A549 (cell line): Measurements from ENCODE around the gene PRDX2. TPM values are rescaled to one million over a fixed set of nuclear protein-coding genes. Genes with fewer than 3 reads are reported as not detected.
A peak's percentile ranks its signal among the peaks of the same experiment; 100 is the strongest.

Source experiments
- ATAC-seq, 2 experiments: fragments of 200-7000 bp in 1 of 2; fragments of >200 bp in 1 of 2; cut with Nextera tagmentation in 1 of 2; cut with Tn5 transposase in 1 of 2; 3 replicates each; pipeline versions ENCODE4 v1.8.0 to v1.9.1; 2018 to 2020; ENCODE audit warnings: mild to moderate bottlenecking in 1 of 2, moderate library complexity in 1 of 2
- CTCF ChIA-PET: fragments of 300-600 bp; sonication (Branson Sonifier 250); formaldehyde crosslinking; extraction: SDS; loops from one replicate; lab custom pipeline; 2021; ENCODE audit warnings: antibody characterized with exemption, inconsistent platforms; lab: Yijun Ruan, JAX
- POLR2A ChIA-PET: fragments of 350-600 bp; formaldehyde crosslinking; extraction: SDS; loops from one replicate; lab custom pipeline; 2021; ENCODE audit warnings: antibody characterized with exemption, inconsistent platforms; lab: Yijun Ruan, JAX
- DNase-seq, 2 experiments: peaks; one replicate each; pipeline versions ENCODE4 v3.0.0 to v3.0.0-alpha.2; 2011 to 2016; ENCODE audit warnings: low read depth in 1 of 2, low spot score in 1 of 2
- FAIRE-seq: peaks from 2 replicates; lab custom pipeline; 2011; peaks lifted over from hg19 to GRCh38; lab: Jason Lieb, UNC
- H3K27ac ChIP-seq, 2 experiments: fragments of >200 bp; sonication (Bioruptor Twin); formaldehyde crosslinking; 3 replicates each; pipeline ENCODE4 v1.5.1; 2016 to 2017
- H3K4me1 ChIP-seq: fragments of >200 bp; sonication (Bioruptor Twin); formaldehyde crosslinking; 3 replicates; pipeline ENCODE4 v1.6.1; 2016
- H3K4me2 ChIP-seq: fragments of >200 bp; sonication (Bioruptor Twin); formaldehyde crosslinking; 3 replicates; pipeline ENCODE4 v1.6.1; 2016
- H3K4me3 ChIP-seq: fragments of >200 bp; sonication (Bioruptor Twin); formaldehyde crosslinking; 3 replicates; pipeline ENCODE4 v1.5.1; 2016
- H3K9me3 ChIP-seq: fragments of >200 bp; sonication (Bioruptor Twin); formaldehyde crosslinking; 3 replicates; pipeline ENCODE4 v1.6.1; 2016
- BHLHE40 ChIP-seq: IDR thresholded peaks from 2 replicates; pipeline ENCODE4 v1.6.1; 2012; ENCODE audit warnings: low read depth, low read length, inconsistent platforms
- CEBPB ChIP-seq, 2 experiments: fragments of >200 bp in 1 of 2; sonication (Bioruptor Twin) in 1 of 2; formaldehyde crosslinking in 1 of 2; IDR thresholded peaks; 2 replicates each; pipeline ENCODE4 v1.6.1; 2012 to 2016
- CHD4 ChIP-seq: fragments of 200-600 bp; sonication (generic); IDR thresholded peaks from 2 replicates; pipeline ENCODE4 v1.6.1; 2016; ENCODE audit warnings: antibody characterized with exemption, mild to moderate bottlenecking, borderline replicate concordance
- EHMT2 ChIP-seq: fragments of 200-600 bp; sonication (generic); IDR thresholded peaks from 2 replicates; pipeline ENCODE4 v1.6.1; 2016; ENCODE audit warnings: antibody characterized with exemption, low read depth, mild to moderate bottlenecking, moderate library complexity
- EP300 ChIP-seq, 2 experiments: fragments of >200 bp; sonication (Bioruptor Twin); formaldehyde crosslinking; IDR thresholded peaks; 2 replicates in 1 of 2; 3 replicates in 1 of 2; pipeline ENCODE4 v1.6.1; 2016 to 2017
- ESRRA ChIP-seq: fragments of 150-350 bp; IDR thresholded peaks from 2 replicates; pipeline ENCODE4 v1.6.1; 2014; ENCODE audit warnings: mild to moderate bottlenecking, low read length, borderline replicate concordance
- FOSL2 ChIP-seq, 2 experiments: fragments of 450-650 bp in 1 of 2; fragments of >200 bp in 1 of 2; sonication (Bioruptor Twin) in 1 of 2; formaldehyde crosslinking; IDR thresholded peaks; 2 replicates each; pipeline versions ENCODE4 v1.5.0 to v1.6.1; 2016 to 2020; ENCODE audit warnings: mild to moderate bottlenecking in 1 of 2, moderate library complexity in 1 of 2
- FOXS1 ChIP-seq: fragments of 250-450 bp; sonication (Bioruptor Pico); IDR thresholded peaks from 2 replicates; pipeline ENCODE4 v1.5.0; 2020; ENCODE audit warnings: mild to moderate bottlenecking, moderate library complexity
- HEYL ChIP-seq: fragments of 250-450 bp; sonication (Bioruptor Pico); IDR thresholded peaks from 2 replicates; pipeline ENCODE4 v1.8.0; 2021; ENCODE audit warnings: mild to moderate bottlenecking, moderate library complexity
- HOXA7 ChIP-seq: fragments of 250-450 bp; sonication (Bioruptor Pico); IDR thresholded peaks from 2 replicates; pipeline ENCODE4 v1.5.0; 2020; ENCODE audit warnings: mild to moderate bottlenecking, moderate library complexity
- HOXB13 ChIP-seq: fragments of 250-450 bp; sonication (Bioruptor Pico); IDR thresholded peaks from 2 replicates; pipeline ENCODE4 v1.5.0; 2020; ENCODE audit warnings: low read depth, mild to moderate bottlenecking, moderate library complexity
- NFE2L2 ChIP-seq: fragments of 150-350 bp; conservative IDR thresholded peaks from 2 replicates; pipeline ENCODE4 v1.6.1; 2014; ENCODE audit warnings: low read length
- POLR2A ChIP-seq: IDR thresholded peaks from 2 replicates; pipeline ENCODE4 v1.6.1; 2012; ENCODE audit warnings: mild to moderate bottlenecking, low read length
- POLR2AphosphoS2 ChIP-seq: conservative IDR thresholded peaks from 2 replicates; pipeline ENCODE4 v1.6.1; 2012; ENCODE audit warnings: low read length, improper control_type of control experiment, inconsistent platforms
- RAD21 ChIP-seq, 2 experiments: fragments of >200 bp in 1 of 2; sonication (Bioruptor Twin) in 1 of 2; formaldehyde crosslinking in 1 of 2; IDR thresholded peaks in 1 of 2; conservative IDR thresholded peaks in 1 of 2; 2 replicates in 1 of 2; 3 replicates in 1 of 2; pipeline ENCODE4 v1.6.1; 2012 to 2018; ENCODE audit warnings: inconsistent platforms in 1 of 2
- RNF2 ChIP-seq: fragments of 200-600 bp; sonication (generic); IDR thresholded peaks from 2 replicates; pipeline ENCODE4 v1.6.1; 2016; ENCODE audit warnings: low read depth, mild to moderate bottlenecking, antibody characterized with exemption, moderate library complexity, borderline replicate concordance
- whole genome bisulfite sequencing: methylation state at CpG from one replicate; pipeline ENCODE4 v1.1.6; 2017; ENCODE audit errors: missing lambda C conversion rate; 5-methylcytosine and 5-hydroxymethylcytosine counted together
- polyA plus RNA-seq, 4 experiments: library from polyadenylated mRNA; depleted of rRNA in 3 of 4; stranded (reverse); fragments of >200 nt; fragmentation: RNase III in 1 of 4; extraction: RNeasy Plus Mini Kit Qiagen cat#74134 plus additional on column Dnase treatment in 1 of 4; gene quantifications; 2 replicates in 3 of 4; 3 replicates in 1 of 4; pipeline ENCODE4 v1.2.3, GENCODE V29; 2011 to 2017
- TF ChIP-seq, protein P1 (sequence below): IDR thresholded peaks from 2 replicates; pipeline ENCODE4 v1.6.1; 2012
- TF ChIP-seq, protein P2 (sequence below): fragments of 450-650 bp; IDR thresholded peaks from 2 replicates; pipeline ENCODE4 v1.6.1; 2014; ENCODE audit warnings: antibody characterized with exemption
- TF ChIP-seq, protein P3 (sequence below): fragments of >200 bp; sonication (Bioruptor Twin); formaldehyde crosslinking; IDR thresholded peaks from 2 replicates; pipeline ENCODE4 v1.6.1; 2016

The PRDX2 gene
- polyA plus RNA-seq, 2 of the 4 experiments (the other 2 are of a cell fraction): 0.57 to 0.84 TPM

DNA sequence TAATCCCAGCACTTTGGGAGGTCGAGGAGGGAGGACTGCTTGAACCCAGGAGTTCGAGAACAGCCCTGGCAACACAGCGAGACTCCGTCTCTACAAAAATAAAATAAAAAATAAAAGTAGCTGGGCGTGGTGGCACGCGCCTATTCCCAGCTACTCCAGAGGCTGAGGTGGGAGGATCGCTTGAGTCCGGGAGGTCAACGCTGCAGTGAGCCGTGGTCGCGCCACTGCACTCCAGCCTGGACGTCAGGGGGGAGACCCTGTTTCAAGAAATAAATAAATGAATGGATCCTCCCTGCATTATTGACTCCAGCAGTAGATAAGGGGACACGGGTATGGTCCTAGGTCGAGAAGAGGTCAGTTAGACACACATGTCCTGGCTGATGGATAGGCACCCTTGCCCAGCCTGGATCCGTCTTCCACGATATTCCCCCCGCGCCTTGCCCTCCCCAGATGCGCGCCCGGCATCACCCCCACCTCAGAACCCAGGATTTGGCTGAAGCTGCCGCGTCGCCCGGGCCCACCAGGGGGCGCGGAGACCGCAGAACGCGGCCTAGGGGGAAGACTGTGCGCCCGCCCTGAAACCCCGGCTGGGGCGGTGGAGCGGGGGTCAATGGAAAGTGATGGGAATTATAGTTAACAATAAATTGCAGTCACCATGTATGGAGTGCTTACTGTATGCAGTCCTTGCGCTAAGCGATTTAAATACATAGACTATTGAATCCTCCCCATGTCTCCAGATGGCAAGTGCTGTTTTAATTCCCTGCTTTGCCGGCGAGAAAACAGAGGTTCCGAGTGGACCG is 24.2 kb downstream of the PRDX2 start (continued):
- no peak for TF ChIP-seq NFE2L2
- TF ChIP-seq FOSL2 (IDR thresholded peaks at IDR 0.05): no peak
- TF ChIP-seq FOSL2 (CRISPR knock-in tag; IDR thresholded peaks at IDR 0.05): 0 out of 2 replicates have a peak, but pooled peaks have one; percentile 6
- no peak for TF ChIP-seq HOXA7 (CRISPR knock-in tag)
- no peak for TF ChIP-seq CEBPB (IDR thresholded peaks at IDR 0.05)
- no peak for TF ChIP-seq EHMT2
- TF ChIP-seq BHLHE40: no peak
- no peak for TF ChIP-seq FOXS1 (CRISPR knock-in tag)
- TF ChIP-seq, protein P1, sequence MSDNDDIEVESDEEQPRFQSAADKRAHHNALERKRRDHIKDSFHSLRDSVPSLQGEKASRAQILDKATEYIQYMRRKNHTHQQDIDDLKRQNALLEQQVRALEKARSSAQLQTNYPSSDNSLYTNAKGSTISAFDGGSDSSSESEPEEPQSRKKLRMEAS: peak; percentile 58
- TF ChIP-seq ESRRA: no peak
- no peak for TF ChIP-seq CHD4
- TF ChIP-seq EP300 (IDR thresholded peaks at IDR 0.05): no peak
- TF ChIP-seq HOXB13 (CRISPR knock-in tag): no peak

DNA sequence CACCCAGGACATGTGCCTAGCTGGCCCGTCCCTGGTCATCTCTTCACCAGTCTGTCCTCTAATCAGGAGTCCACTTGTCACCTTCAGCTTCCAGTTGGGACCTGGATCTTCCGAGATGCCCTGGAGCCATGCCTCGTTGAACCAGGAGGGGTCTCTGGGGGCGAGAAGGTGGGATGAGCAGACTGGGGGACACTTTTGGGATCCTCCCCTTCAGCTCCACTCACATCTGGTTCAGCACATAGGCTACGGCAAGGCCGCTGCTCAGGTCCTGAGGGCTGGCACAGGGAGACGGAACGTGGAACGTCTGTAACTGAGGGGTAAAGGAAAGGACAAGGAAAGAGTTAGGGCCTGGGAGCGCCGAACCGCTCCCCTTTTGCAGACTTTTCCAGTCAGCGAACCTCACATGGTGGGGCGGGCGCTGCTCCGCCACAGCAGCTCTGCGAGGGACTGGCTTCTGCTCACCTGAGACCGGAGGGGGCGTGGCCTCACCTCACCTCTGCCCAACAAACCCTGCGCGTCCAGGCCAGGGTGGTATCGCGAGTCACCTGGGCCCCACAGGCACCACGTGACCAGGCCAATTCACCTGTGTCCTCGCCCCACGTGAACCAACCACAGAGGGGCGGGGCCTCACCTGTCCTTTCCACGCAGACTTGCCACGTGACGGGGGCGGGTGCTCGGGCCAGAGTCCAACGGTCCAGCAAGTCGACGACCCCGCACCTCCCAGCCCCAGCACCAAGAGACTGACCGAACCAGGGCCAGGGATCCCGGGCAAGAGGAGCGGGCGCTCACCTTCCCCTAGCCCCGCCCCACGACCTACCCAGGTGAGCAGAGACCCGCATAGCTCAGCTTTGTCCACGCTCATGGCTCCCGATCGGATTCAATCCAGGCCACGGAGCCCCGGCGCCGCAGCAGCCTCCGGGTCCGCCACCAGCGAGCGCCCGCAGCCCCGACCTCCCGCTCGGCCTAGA is 26.7 kb downstream of the PRDX2 start, which contains the start of gene HOOK2:
TSS of gene HOOK2 (minus strand) at position 965 of the 968 bp plus-strand sequence. CDS start at position 862, 103 bp downstream.
- DNase-seq (no peak), FAIRE-seq (no peak), ATAC-seq (no peak)
- POLR2A ChIA-PET: interaction anchor here (2.3 kb wide), 1 partner anchor 17 kb away, joined by 7 read pairs; the partner anchor contains the start of gene JUNB
- H3K4me2 ChIP-seq: peak within 1 kb of the TSS; percentile 95
- peak within 1 kb of the TSS; percentile 76 to 99 for H3K27ac ChIP-seq
- 56% methylated on average over 22 of the region's 58 CpGs for WGBS
- H3K4me1 ChIP-seq: peaks cover 27% of the 10 kb centered on the region
- TF ChIP-seq, protein P2, sequence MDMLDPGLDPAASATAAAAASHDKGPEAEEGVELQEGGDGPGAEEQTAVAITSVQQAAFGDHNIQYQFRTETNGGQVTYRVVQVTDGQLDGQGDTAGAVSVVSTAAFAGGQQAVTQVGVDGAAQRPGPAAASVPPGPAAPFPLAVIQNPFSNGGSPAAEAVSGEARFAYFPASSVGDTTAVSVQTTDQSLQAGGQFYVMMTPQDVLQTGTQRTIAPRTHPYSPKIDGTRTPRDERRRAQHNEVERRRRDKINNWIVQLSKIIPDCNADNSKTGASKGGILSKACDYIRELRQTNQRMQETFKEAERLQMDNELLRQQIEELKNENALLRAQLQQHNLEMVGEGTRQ: peak; percentile 80
- TF ChIP-seq, protein P3, sequence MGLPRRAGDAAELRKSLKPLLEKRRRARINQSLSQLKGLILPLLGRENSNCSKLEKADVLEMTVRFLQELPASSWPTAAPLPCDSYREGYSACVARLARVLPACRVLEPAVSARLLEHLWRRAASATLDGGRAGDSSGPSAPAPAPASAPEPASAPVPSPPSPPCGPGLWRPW: no peak
- H3K4me3 ChIP-seq: peak within 1 kb of the TSS; percentile 71
- H3K9me3 ChIP-seq: no peaks in the 10 kb centered on the region
- CTCF ChIA-PET: interaction anchor here (1.6 to 29.7 kb wide), 4 partner anchors 13 to 72 kb away, joined by 3 to 901 read pairs (median 370); partner anchors contain the start of genes BEST2, GET3, JUNB and PRDX2

DNA sequence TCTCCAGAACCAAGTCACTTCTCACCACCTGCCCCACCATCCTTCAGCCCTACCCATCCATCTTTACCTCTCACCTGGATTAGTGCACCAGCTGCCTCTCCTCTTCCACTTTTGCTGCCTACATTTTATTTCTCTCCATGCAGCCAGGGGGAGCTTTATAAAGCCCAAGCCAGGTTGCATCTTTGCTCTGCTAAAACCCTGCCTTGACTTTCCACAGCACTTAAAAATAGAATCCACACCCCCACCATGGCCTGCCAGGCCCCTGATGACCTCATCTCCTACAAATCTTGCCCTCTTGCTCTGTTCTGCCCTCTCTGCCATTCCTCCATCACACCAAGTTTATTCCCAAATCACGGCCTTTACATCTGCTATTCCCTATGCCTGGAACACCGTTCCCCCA is 28.0 kb downstream of the PRDX2 start:
- Histone ChIP-seq H3K4me1 (peaks cover 16% of the 10 kb centered on the region; the same call in 2 of the 3 replicates), H3K27ac (no peak overlapping the region), H3K4me3 (no peak overlapping the region), H3K4me2 (no peak overlapping the region), H3K9me3 (no peaks in the 10 kb centered on the region)
- ATAC-seq (no peak), DNase-seq (peak in 1 of 2 experiments; percentile 44), FAIRE-seq (no peak)
- ChIA-PET CTCF (interaction anchor here (0.5 to 29.7 kb wide), 7 partner anchors 14 to 83 kb away, joined by 3 to 901 read pairs (median 4); partner anchors contain the start of genes BEST2, GET3, JUNB and MAST1), POLR2A (interaction anchor here (0.6 to 2.3 kb wide), 2 partner anchors 16 to 18 kb away, joined by 3 to 7 read pairs; partner anchors contain the start of gene JUNB)
- TF ChIP-seq RNF2 (no peak), POLR2AphosphoS2 (no peak), RAD21 (conservative IDR thresholded peaks at IDR 0.05 in 1 of 2, IDR thresholded peaks at IDR 0.05 in 1 of 2) (0 out of 5 replicates have a peak, but pooled peaks have one; percentile 4 to 15), HEYL (CRISPR knock-in tag) (no peak), POLR2A (no peak)
- TF ChIP-seq, protein P1: no peak
- 89% methylated on average over 2 of the region's 2 CpGs for WGBS
